ENCODE data around the gene HOXB8. TPM values are rescaled to one million over a fixed set of nuclear protein-coding genes. Genes with fewer than 3 reads are reported as not detected.

HOXB8 gene
- total RNA-seq, 1 donor from 2014 or later: not detected

GRCh38 chr17:48600244-48601098 is 14.6 kb downstream of the HOXB8 start:
- no peak for TF ChIP-seq CTCF (IDR thresholded peaks at IDR 0.05; ENCODE audit: insufficient read depth, low read depth, low read length)
- no peak for TF ChIP-seq EZH2 (IDR thresholded peaks at IDR 0.05; ENCODE audit: insufficient read depth, low read length)

GRCh38 chr17:48599354-48599753 is 15.7 kb downstream of the HOXB8 start:
- no peak overlapping the region for H3K4me3 Mint-ChIP-seq (ENCODE audit: unreplicated experiment)

More at GRCh38 chr17:48600244-48601098, 14.6 kb downstream of the HOXB8 start:
- peaks cover 9% of the 10 kb centered on the region for H3K4me1 ChIP-seq (ENCODE audit: insufficient read depth, low read length)
- H3K4me2 ChIP-seq (ENCODE audit: low read length): no peak overlapping the region
- Mint-ChIP-seq H3K27ac (ENCODE audit: unreplicated experiment) (no peak overlapping the region), H3K27me3 (ENCODE audit: low read depth, unreplicated experiment) (peaks cover 94% of the 10 kb centered on the region), H3K4me1 (ENCODE audit: low read depth, unreplicated experiment) (no peaks in the 10 kb centered on the region), H3K4me3 (ENCODE audit: unreplicated experiment) (no peak overlapping the region), H3K9me3 (ENCODE audit: unreplicated experiment) (peaks cover 51% of the 10 kb centered on the region), H3K36me3 (ENCODE audit: low read depth, unreplicated experiment) (no peaks in the 10 kb centered on the region)
- H2AFZ ChIP-seq (ENCODE audit: low read depth, low read length): no peak overlapping the region
- H3K36me3 ChIP-seq (ENCODE audit: insufficient read depth, low read length): no peaks in the 10 kb centered on the region
- H4K20me1 ChIP-seq (ENCODE audit: insufficient read depth, low read length): peaks cover 30% of the 10 kb centered on the region
- no peaks in the 10 kb centered on the region for H3K79me2 ChIP-seq (ENCODE audit: insufficient read depth, low read length)
- H3K27ac ChIP-seq (ENCODE audit: low read depth, low read length): no peak overlapping the region
- no peak overlapping the region for H3K9ac ChIP-seq (ENCODE audit: low read length)
- FAIRE-seq: no peak
- no peak overlapping the region for H3K4me3 ChIP-seq (ENCODE audit: insufficient read depth, low read depth, low read length)
- no peaks in the 10 kb centered on the region for H3K9me3 ChIP-seq (ENCODE audit: insufficient read depth, low read depth, low read length)
- H3K27me3 ChIP-seq (ENCODE audit: insufficient read depth, low read length): peaks cover 98% of the 10 kb centered on the region
- DNase-seq (ENCODE audit: low read depth): no peak

More at GRCh38 chr17:48599354-48599753, 15.7 kb downstream of the HOXB8 start:
- no peak overlapping the region for H3K27ac Mint-ChIP-seq (ENCODE audit: unreplicated experiment)
- H3K4me1 ChIP-seq (ENCODE audit: insufficient read depth, low read length): peaks cover 14% of the 10 kb centered on the region
- no peaks in the 10 kb centered on the region for H3K9me3 ChIP-seq (ENCODE audit: insufficient read depth, low read depth, low read length)
- peaks cover 26% of the 10 kb centered on the region for H4K20me1 ChIP-seq (ENCODE audit: insufficient read depth, low read length)
- FAIRE-seq: no peak
- TF ChIP-seq CTCF (IDR thresholded peaks at IDR 0.05; ENCODE audit: insufficient read depth, low read depth, low read length): no peak
- no peak for TF ChIP-seq EZH2 (IDR thresholded peaks at IDR 0.05; ENCODE audit: insufficient read depth, low read length)
- no peaks in the 10 kb centered on the region for H3K36me3 ChIP-seq (ENCODE audit: insufficient read depth, low read length)
- no peak for DNase-seq (ENCODE audit: low read depth)
- H3K79me2 ChIP-seq (ENCODE audit: insufficient read depth, low read length): no peaks in the 10 kb centered on the region
- H3K4me3 ChIP-seq (ENCODE audit: insufficient read depth, low read depth, low read length): no peak overlapping the region
- H3K27ac ChIP-seq (ENCODE audit: low read depth, low read length): no peak overlapping the region
- H2AFZ ChIP-seq (ENCODE audit: low read depth, low read length): no peak overlapping the region
- H3K36me3 Mint-ChIP-seq (ENCODE audit: low read depth, unreplicated experiment): no peaks in the 10 kb centered on the region
- H3K27me3 Mint-ChIP-seq (ENCODE audit: low read depth, unreplicated experiment): peaks cover 94% of the 10 kb centered on the region
- peaks cover 98% of the 10 kb centered on the region for H3K27me3 ChIP-seq (ENCODE audit: insufficient read depth, low read length)
- no peak overlapping the region for H3K9ac ChIP-seq (ENCODE audit: low read length)
- H3K9me3 Mint-ChIP-seq (ENCODE audit: unreplicated experiment): peaks cover 51% of the 10 kb centered on the region
- no peaks in the 10 kb centered on the region for H3K4me1 Mint-ChIP-seq (ENCODE audit: low read depth, unreplicated experiment)
- no peak overlapping the region for H3K4me2 ChIP-seq (ENCODE audit: low read length)

Measured in astrocyte (in vitro differentiated cells and primary cell).